ENCODE measurements around the gene TMEM186. TPM values are rescaled to one million over a fixed set of nuclear protein-coding genes. Genes with fewer than 3 reads are reported as not detected.

The TMEM186 gene
- total RNA-seq, 2 donors from 2014 or later = 2.4 to 3.5 TPM

GRCh38 chr16:8777217-8777616 is 20.2 kb downstream of the TMEM186 start:
- no peaks in the 10 kb centered on the region for H3K27me3 Mint-ChIP-seq
- peaks cover 5% of the 10 kb centered on the region for H3K36me3 Mint-ChIP-seq (ENCODE audit: low read depth)
- H3K4me1 Mint-ChIP-seq = peaks cover 8% of the 10 kb centered on the region
- H3K9me3 ChIP-seq (ENCODE audit: control insufficient read depth, low read length, poor library complexity, severe bottlenecking) = no peaks in the 10 kb centered on the region
- no peak overlapping the region for H3K27ac Mint-ChIP-seq
- DNase-seq = no peak
- H3K4me3 Mint-ChIP-seq = no peak overlapping the region
- ATAC-seq = no peak

DNA sequence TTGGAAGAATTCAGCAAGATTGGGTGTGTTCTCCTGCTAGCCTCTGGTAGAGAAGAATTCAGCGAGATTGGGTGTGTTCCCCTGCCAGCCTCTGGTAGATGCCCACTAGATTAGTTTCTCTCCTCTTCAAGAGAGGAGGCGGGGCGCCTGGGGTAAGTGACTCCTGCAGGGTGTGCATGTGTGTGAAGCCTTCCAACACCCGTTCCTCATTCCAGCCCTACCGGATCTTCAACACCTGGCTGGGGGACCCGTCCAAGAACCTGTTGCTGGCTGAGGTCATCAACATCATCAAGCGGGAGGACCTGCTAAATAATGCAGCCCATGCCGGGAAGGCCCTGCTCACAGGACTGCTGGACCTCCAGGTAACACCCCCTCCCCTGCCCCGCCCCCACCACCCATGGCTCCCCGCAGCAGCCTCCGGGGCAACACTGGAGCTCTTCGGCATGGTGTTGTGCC is 21.3 kb downstream of the TMEM186 start:
- H3K36me3 Mint-ChIP-seq (ENCODE audit: low read depth) = peaks cover 5% of the 10 kb centered on the region
- peaks cover 8% of the 10 kb centered on the region for H3K4me1 Mint-ChIP-seq
- ATAC-seq (no peak), DNase-seq (no peak)
- no peak overlapping the region for H3K4me3 Mint-ChIP-seq
- H3K9me3 ChIP-seq (ENCODE audit: control insufficient read depth, low read length, poor library complexity, severe bottlenecking) = no peaks in the 10 kb centered on the region
- no peak overlapping the region for H3K27ac Mint-ChIP-seq
- H3K27me3 Mint-ChIP-seq = no peaks in the 10 kb centered on the region

GRCh38 chr16:8775359-8775758 is 22.1 kb downstream of the TMEM186 start:
- ATAC-seq = no peak
- peaks cover 8% of the 10 kb centered on the region for H3K4me1 Mint-ChIP-seq
- no peaks in the 10 kb centered on the region for H3K9me3 ChIP-seq (ENCODE audit: control insufficient read depth, low read length, poor library complexity, severe bottlenecking)
- no peak overlapping the region for H3K4me3 Mint-ChIP-seq
- no peak overlapping the region for H3K27ac Mint-ChIP-seq
- H3K36me3 Mint-ChIP-seq (ENCODE audit: low read depth) = peaks cover 5% of the 10 kb centered on the region
- H3K27me3 Mint-ChIP-seq = no peaks in the 10 kb centered on the region
- DNase-seq = no peak

DNA sequence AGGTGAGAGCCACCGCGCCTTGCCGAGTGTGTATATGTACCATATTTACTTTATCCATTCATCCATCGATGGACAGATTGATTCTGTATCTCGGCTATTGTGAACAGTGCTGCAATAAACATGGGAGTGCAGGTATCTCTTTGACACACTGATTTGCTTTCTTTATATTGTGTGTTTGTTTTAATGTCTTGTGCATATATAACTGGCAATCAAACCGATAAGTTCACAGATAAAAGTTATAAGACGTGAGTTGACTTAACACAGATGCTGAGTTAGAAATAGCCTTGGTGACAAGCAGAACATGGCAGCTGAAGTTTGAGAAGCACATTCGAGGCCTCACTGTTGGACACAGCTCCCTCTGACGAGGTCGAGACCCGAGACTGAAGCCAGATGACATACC is 23.2 kb downstream of the TMEM186 start:
- no peaks in the 10 kb centered on the region for H3K27me3 Mint-ChIP-seq
- peaks cover 5% of the 10 kb centered on the region for H3K36me3 Mint-ChIP-seq (ENCODE audit: low read depth)
- ATAC-seq = no peak
- H3K9me3 ChIP-seq (ENCODE audit: control insufficient read depth, low read length, poor library complexity, severe bottlenecking) = no peaks in the 10 kb centered on the region
- no peak overlapping the region for H3K27ac Mint-ChIP-seq
- DNase-seq = no peak
- H3K4me3 Mint-ChIP-seq = no peak overlapping the region
- H3K4me1 Mint-ChIP-seq = peaks cover 4% of the 10 kb centered on the region

DNA sequence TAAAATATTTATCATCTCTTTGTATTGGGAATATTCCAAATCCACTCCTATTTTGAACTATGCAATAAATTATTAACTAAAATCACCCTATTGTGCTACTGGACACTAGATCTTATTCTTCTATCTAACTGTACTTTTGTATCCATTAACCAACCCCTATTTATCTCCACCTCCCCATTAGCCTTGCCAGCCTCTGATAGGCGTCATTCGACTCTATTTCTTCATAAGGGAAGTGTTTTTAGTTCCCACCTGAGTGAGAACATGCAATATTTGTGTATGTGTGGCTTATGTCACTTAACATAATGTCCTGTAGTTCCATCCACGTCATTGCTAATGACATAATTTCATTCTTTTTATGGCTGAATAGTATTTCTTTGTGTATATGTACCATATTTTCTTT is 23.9 kb downstream of the TMEM186 start:
- no peak overlapping the region for H3K4me3 Mint-ChIP-seq
- ATAC-seq = no peak
- no peaks in the 10 kb centered on the region for H3K27me3 Mint-ChIP-seq

GRCh38 chr16:8768692-8769091 is 28.7 kb downstream of the TMEM186 start:
- H3K27me3 Mint-ChIP-seq = no peaks in the 10 kb centered on the region
- H3K4me3 Mint-ChIP-seq = no peak overlapping the region
- ATAC-seq (no peak), DNase-seq (no peak)
- H3K36me3 Mint-ChIP-seq (ENCODE audit: low read depth) = peaks cover 3% of the 10 kb centered on the region
- no peaks in the 10 kb centered on the region for H3K4me1 Mint-ChIP-seq
- no peaks in the 10 kb centered on the region for H3K9me3 ChIP-seq (ENCODE audit: control insufficient read depth, low read length, poor library complexity, severe bottlenecking)
- H3K27ac Mint-ChIP-seq = no peak overlapping the region

More for the DNA sequence above, 23.9 kb downstream of the TMEM186 start:
- no peaks in the 10 kb centered on the region for H3K9me3 ChIP-seq (ENCODE audit: control insufficient read depth, low read length, poor library complexity, severe bottlenecking)
- peaks cover 4% of the 10 kb centered on the region for H3K4me1 Mint-ChIP-seq
- peaks cover 5% of the 10 kb centered on the region for H3K36me3 Mint-ChIP-seq (ENCODE audit: low read depth)
- no peak for DNase-seq
- no peak overlapping the region for H3K27ac Mint-ChIP-seq

GRCh38 chr16:8768283-8768682 is 29.2 kb downstream of the TMEM186 start:
- no peaks in the 10 kb centered on the region for H3K9me3 ChIP-seq (ENCODE audit: control insufficient read depth, low read length, poor library complexity, severe bottlenecking)
- Mint-ChIP-seq H3K27ac (no peak overlapping the region), H3K4me3 (no peak overlapping the region), H3K36me3 (ENCODE audit: low read depth) (no peaks in the 10 kb centered on the region), H3K27me3 (no peaks in the 10 kb centered on the region), H3K4me1 (no peaks in the 10 kb centered on the region)
- no peak for ATAC-seq
- no peak for DNase-seq

DNA sequence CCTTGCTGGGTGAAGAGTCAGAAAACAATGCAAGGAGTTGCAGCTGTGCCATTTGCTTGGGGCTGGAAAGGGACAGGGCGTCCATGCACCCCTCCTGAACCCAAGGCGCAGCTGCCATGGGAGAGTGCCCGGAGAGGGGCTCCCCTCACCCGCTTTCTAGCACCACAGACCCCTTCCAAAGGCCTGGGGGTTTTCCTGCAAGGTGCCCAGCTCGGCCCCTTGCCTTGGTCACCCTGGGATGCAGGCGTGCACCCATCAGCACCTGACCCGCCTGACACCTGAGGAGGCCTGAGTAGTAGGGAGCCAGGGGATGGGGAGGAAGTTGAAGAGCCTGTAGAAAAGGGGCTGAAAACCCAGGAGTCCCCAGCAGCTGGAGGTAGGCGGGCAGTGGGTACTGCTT is 30.3 kb downstream of the TMEM186 start:
- no peaks in the 10 kb centered on the region for H3K9me3 ChIP-seq (ENCODE audit: control insufficient read depth, low read length, poor library complexity, severe bottlenecking)
- Mint-ChIP-seq H3K27me3 (no peaks in the 10 kb centered on the region), H3K36me3 (ENCODE audit: low read depth) (no peaks in the 10 kb centered on the region), H3K4me3 (no peak overlapping the region), H3K27ac (no peak overlapping the region), H3K4me1 (no peaks in the 10 kb centered on the region)
- ATAC-seq (no peak), DNase-seq (no peak)

DNA sequence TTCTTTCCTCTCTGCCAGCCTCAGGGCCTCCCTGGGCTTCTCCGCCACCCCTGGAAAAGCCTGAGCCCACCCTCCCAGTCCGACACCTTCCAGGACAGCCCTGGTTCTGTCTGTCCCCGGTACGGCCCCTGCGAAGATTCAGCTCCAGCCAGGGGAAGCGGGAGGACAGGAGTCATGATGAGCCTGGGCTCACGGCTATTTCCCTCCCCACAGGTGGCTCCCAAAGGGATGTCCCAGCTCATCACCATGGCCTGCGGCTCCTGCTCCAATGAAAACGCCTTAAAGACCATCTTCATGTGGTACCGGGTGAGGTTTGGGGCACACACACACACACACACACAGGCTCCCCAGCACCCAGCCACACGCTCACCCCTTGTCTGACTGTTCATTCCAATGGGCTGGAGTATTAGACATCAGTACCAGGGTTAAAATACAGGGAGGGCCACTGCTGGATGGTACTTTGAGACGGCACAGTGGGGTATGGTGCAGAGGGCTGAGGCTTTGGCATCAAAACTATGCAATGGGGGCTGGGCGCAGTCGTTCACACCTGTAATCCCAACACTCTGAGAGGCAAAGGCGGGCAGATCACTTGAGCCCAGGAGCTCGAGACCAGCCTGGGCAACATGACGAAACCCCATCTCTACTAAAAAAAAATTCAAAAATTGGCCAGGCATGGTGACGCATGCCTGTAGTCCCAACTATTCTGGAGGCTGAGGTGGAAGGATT is 32.8 kb downstream of the TMEM186 start:
- Mint-ChIP-seq H3K4me3 (no peak overlapping the region), H3K27ac (no peak overlapping the region), H3K4me1 (no peaks in the 10 kb centered on the region), H3K36me3 (ENCODE audit: low read depth) (peaks cover 4% of the 10 kb centered on the region), H3K27me3 (no peaks in the 10 kb centered on the region)
- no peak for DNase-seq
- ATAC-seq = no peak
- no peaks in the 10 kb centered on the region for H3K9me3 ChIP-seq (ENCODE audit: control insufficient read depth, low read length, poor library complexity, severe bottlenecking)

- no peaks in the 10 kb centered on the region for H3K4me1 Mint-ChIP-seq
- no peak overlapping the region for H3K27ac Mint-ChIP-seq
Measured at GRCh38 chr16:8763899-8764298, 33.5 kb downstream of the TMEM186 start.

DNA sequence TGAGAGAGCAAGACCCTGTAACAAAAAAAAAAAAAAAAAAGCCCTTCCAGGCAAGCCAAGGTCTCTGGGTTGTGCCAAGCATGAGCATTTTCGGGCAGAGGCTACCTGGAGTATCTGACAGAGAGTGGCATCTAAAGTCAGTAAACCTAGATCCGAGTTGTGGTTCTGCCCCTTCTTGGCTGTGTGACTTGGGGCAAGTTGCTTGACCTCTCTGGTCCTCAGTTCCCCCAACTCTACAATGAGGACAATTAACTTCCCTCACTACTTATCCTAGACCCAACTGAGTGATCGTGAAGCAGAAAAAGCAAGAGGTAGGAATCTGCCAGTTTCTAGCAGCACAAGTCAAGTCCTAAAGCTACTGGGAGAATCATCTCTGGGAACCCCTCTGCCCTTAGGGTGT is 34.4 kb downstream of the TMEM186 start:
- Mint-ChIP-seq H3K27ac (no peak overlapping the region), H3K4me1 (no peaks in the 10 kb centered on the region), H3K27me3 (no peaks in the 10 kb centered on the region), H3K36me3 (ENCODE audit: low read depth) (peaks cover 4% of the 10 kb centered on the region), H3K4me3 (no peak overlapping the region)
- no peak for DNase-seq
- ATAC-seq = no peak
- H3K9me3 ChIP-seq (ENCODE audit: control insufficient read depth, low read length, poor library complexity, severe bottlenecking) = no peaks in the 10 kb centered on the region

More at GRCh38 chr16:8763899-8764298, 33.5 kb downstream of the TMEM186 start:
- DNase-seq (no peak), ATAC-seq (no peak)
- H3K36me3 Mint-ChIP-seq (ENCODE audit: low read depth) = peaks cover 4% of the 10 kb centered on the region
- H3K27me3 Mint-ChIP-seq = no peaks in the 10 kb centered on the region
- no peaks in the 10 kb centered on the region for H3K9me3 ChIP-seq (ENCODE audit: control insufficient read depth, low read length, poor library complexity, severe bottlenecking)
- no peak overlapping the region for H3K4me3 Mint-ChIP-seq

GRCh38 chr16:8762254-8762653 is 35.2 kb downstream of the TMEM186 start:
- H3K4me1 Mint-ChIP-seq = no peaks in the 10 kb centered on the region
- no peak overlapping the region for H3K4me3 Mint-ChIP-seq
- no peak overlapping the region for H3K27ac Mint-ChIP-seq
- no peaks in the 10 kb centered on the region for H3K27me3 Mint-ChIP-seq
- peaks cover 4% of the 10 kb centered on the region for H3K36me3 Mint-ChIP-seq (ENCODE audit: low read depth)
- ATAC-seq = no peak
- DNase-seq = no peak
- no peaks in the 10 kb centered on the region for H3K9me3 ChIP-seq (ENCODE audit: control insufficient read depth, low read length, poor library complexity, severe bottlenecking)

- no peak overlapping the region for H3K27ac Mint-ChIP-seq
- no peaks in the 10 kb centered on the region for H3K4me1 Mint-ChIP-seq
- DNase-seq (no peak), ATAC-seq (no peak)
- no peak overlapping the region for H3K4me3 Mint-ChIP-seq
- peaks cover 6% of the 10 kb centered on the region for H3K36me3 Mint-ChIP-seq (ENCODE audit: low read depth)
- H3K9me3 ChIP-seq (ENCODE audit: control insufficient read depth, low read length, poor library complexity, severe bottlenecking) = no peaks in the 10 kb centered on the region
- H3K27me3 Mint-ChIP-seq = no peaks in the 10 kb centered on the region
Measured at GRCh38 chr16:8761078-8761477, 36.4 kb downstream of the TMEM186 start.

GRCh38 chr16:8760021-8760420 is 37.4 kb downstream of the TMEM186 start:
- no peaks in the 10 kb centered on the region for H3K27me3 Mint-ChIP-seq
- no peak overlapping the region for H3K27ac Mint-ChIP-seq

More at GRCh38 chr16:8760021-8760420, 37.4 kb downstream of the TMEM186 start:
- Mint-ChIP-seq H3K4me3 (no peak overlapping the region), H3K4me1 (no peaks in the 10 kb centered on the region), H3K36me3 (ENCODE audit: low read depth) (peaks cover 7% of the 10 kb centered on the region)
- DNase-seq (no peak), ATAC-seq (no peak)
- H3K9me3 ChIP-seq (ENCODE audit: control insufficient read depth, low read length, poor library complexity, severe bottlenecking) = no peaks in the 10 kb centered on the region
